H9 (cell line): Measurements from ENCODE around the gene FGF6. TPM values are rescaled to one million over a fixed set of nuclear protein-coding genes. Genes with fewer than 3 reads are reported as not detected.

Source experiments
- DNase-seq: peaks from one replicate; pipeline ENCODE4 v3.0.0-alpha.2; 2017
- H2AFZ ChIP-seq: one replicate; pipeline ENCODE4 v1.6.1; 2013; ENCODE audit warnings: mild to moderate bottlenecking, low read length, control low read depth, moderate library complexity
- H2AK5ac ChIP-seq: 2 replicates; pipeline ENCODE4 v1.6.1; 2013; ENCODE audit warnings: low read length, control low read depth, mixed read lengths; ENCODE audit not compliant: insufficient read length
- H2BK120ac ChIP-seq: one replicate; pipeline ENCODE4 v1.6.1; 2013; ENCODE audit warnings: low read depth, mild to moderate bottlenecking, low read length, control low read depth, inconsistent platforms; ENCODE audit not compliant: poor library complexity, severe bottlenecking
- H2BK12ac ChIP-seq: 2 replicates; pipeline ENCODE4 v1.6.1; 2013; ENCODE audit warnings: low read length, control low read depth, mixed read lengths, low read depth; ENCODE audit not compliant: insufficient read length
- H2BK15ac ChIP-seq: 2 replicates; pipeline ENCODE4 v1.6.1; 2013; ENCODE audit warnings: low read depth, low read length, control low read depth
- H2BK20ac ChIP-seq: one replicate; pipeline ENCODE4 v1.6.1; 2013; ENCODE audit warnings: low read depth, mild to moderate bottlenecking, low read length, control low read depth, inconsistent platforms; ENCODE audit not compliant: poor library complexity, severe bottlenecking
- H2BK5ac ChIP-seq: 2 replicates; pipeline ENCODE4 v1.6.1; 2013; ENCODE audit warnings: low read length, control low read depth, mixed read lengths; ENCODE audit not compliant: insufficient read length
- H3K14ac ChIP-seq: 2 replicates; pipeline ENCODE4 v1.6.1; 2013; ENCODE audit warnings: low read length, control low read depth; ENCODE audit not compliant: insufficient read depth
- H3K18ac ChIP-seq: 2 replicates; pipeline ENCODE4 v1.6.1; 2013; ENCODE audit warnings: low read depth, mild to moderate bottlenecking, mixed read lengths, low read length, control low read depth; ENCODE audit not compliant: insufficient read length
- H3K23ac ChIP-seq: 2 replicates; pipeline ENCODE4 v1.6.1; 2013; ENCODE audit warnings: low read length, control low read depth, mixed read lengths, low read depth; ENCODE audit not compliant: insufficient read length
- H3K23me2 ChIP-seq: 2 replicates; pipeline ENCODE4 v1.6.1; 2013; ENCODE audit warnings: low read depth, mild to moderate bottlenecking, mixed read lengths, low read length, control low read depth; ENCODE audit not compliant: insufficient read length, poor library complexity, severe bottlenecking
- H3K27ac ChIP-seq: 2 replicates; pipeline ENCODE4 v1.5.1; 2013; ENCODE audit warnings: low read length, control low read depth, mixed read lengths, low read depth; ENCODE audit not compliant: insufficient read length
- H3K27me3 ChIP-seq: 2 replicates; pipeline ENCODE4 v1.6.1; 2013; ENCODE audit warnings: low read length, control low read depth, inconsistent platforms; ENCODE audit not compliant: insufficient read depth
- H3K4ac ChIP-seq: 2 replicates; pipeline ENCODE4 v1.6.1; 2013; ENCODE audit warnings: low read depth, mild to moderate bottlenecking, control low read depth, inconsistent platforms, low read length, moderate library complexity
- H3K4me1 ChIP-seq: 2 replicates; pipeline ENCODE4 v1.6.1; 2013; ENCODE audit warnings: low read length, control low read depth, inconsistent platforms; ENCODE audit not compliant: insufficient read depth
- H3K4me2 ChIP-seq: 2 replicates; pipeline ENCODE4 v1.6.1; 2013; ENCODE audit warnings: low read length, control low read depth, mixed read lengths; ENCODE audit not compliant: insufficient read length, insufficient read depth
- H3K56ac ChIP-seq: 2 replicates; pipeline ENCODE4 v1.6.1; 2013; ENCODE audit warnings: low read depth, mild to moderate bottlenecking, mixed read lengths, low read length, control low read depth; ENCODE audit not compliant: insufficient read length
- H3K79me1 ChIP-seq: 2 replicates; pipeline ENCODE4 v1.6.1; 2013; ENCODE audit warnings: low read depth, mild to moderate bottlenecking, moderate library complexity, low read length, control low read depth, inconsistent platforms; ENCODE audit not compliant: insufficient read depth, poor library complexity, severe bottlenecking
- H3K79me2 ChIP-seq: 2 replicates; pipeline ENCODE4 v1.6.1; 2013; ENCODE audit warnings: low read length, control low read depth, inconsistent platforms; ENCODE audit not compliant: insufficient read depth
- H3K9ac ChIP-seq: 2 replicates; pipeline ENCODE4 v1.6.1; 2013; ENCODE audit warnings: low read length, control low read depth, mixed read lengths; ENCODE audit not compliant: insufficient read length; ENCODE audit errors: extremely low read depth
- H3K9me3 ChIP-seq: one replicate; pipeline ENCODE4 v1.6.1; 2013; ENCODE audit warnings: low read depth, low read length, inconsistent platforms; ENCODE audit not compliant: control insufficient read depth
- H3T11ph ChIP-seq: one replicate; pipeline ENCODE4 v1.6.1; 2013; ENCODE audit warnings: mild to moderate bottlenecking, low read length, control low read depth, inconsistent platforms
- H4K20me1 ChIP-seq: one replicate; pipeline ENCODE4 v1.6.1; 2013; ENCODE audit not compliant: control insufficient read depth, insufficient read length, insufficient read depth
- H4K5ac ChIP-seq: 2 replicates; pipeline ENCODE4 v1.6.1; 2013; ENCODE audit warnings: low read depth, mild to moderate bottlenecking, mixed read lengths, low read length, control low read depth; ENCODE audit not compliant: insufficient read length
- H4K8ac ChIP-seq: replicated peaks from 2 replicates; pipeline ENCODE4 v1.6.1; 2013; ENCODE audit warnings: low read length, control low read depth, mixed read lengths, low read depth; ENCODE audit not compliant: insufficient read length
- H4K91ac ChIP-seq: 2 replicates; pipeline ENCODE4 v1.6.1; 2013; ENCODE audit warnings: low read depth, mild to moderate bottlenecking, moderate library complexity, mixed read lengths, low read length, control low read depth; ENCODE audit not compliant: insufficient read length
- H3K27ac Mint-ChIP-seq, 3 experiments: 2 replicates in 2 of 3; 3 replicates in 1 of 3; pipeline ENCODE4 v1.8.0; 2020 to 2021; ENCODE audit warnings: mixed read lengths in 3 of 3, mild to moderate bottlenecking in 1 of 3, moderate library complexity in 1 of 3
- H3K27me3 Mint-ChIP-seq: 2 replicates; pipeline ENCODE4 v1.8.0; 2021; ENCODE audit warnings: low read depth, mild to moderate bottlenecking, moderate library complexity, mixed read lengths
- H3K36me3 Mint-ChIP-seq, 3 experiments: 2 replicates in 2 of 3; 3 replicates in 1 of 3; pipeline ENCODE4 v1.8.0; 2020 to 2021; ENCODE audit warnings: low read depth in 3 of 3, mixed read lengths in 3 of 3; ENCODE audit not compliant: insufficient read depth in 1 of 3
- H3K4me1 Mint-ChIP-seq, 2 experiments: 2 replicates each; pipeline ENCODE4 v1.8.0; 2020; ENCODE audit warnings: mixed read lengths in 2 of 2
- H3K4me3 Mint-ChIP-seq, 2 experiments: 2 replicates in 1 of 2; 3 replicates in 1 of 2; pipeline ENCODE4 v1.8.0; 2020 to 2021; ENCODE audit warnings: mild to moderate bottlenecking in 2 of 2, mixed read lengths in 2 of 2, moderate library complexity in 1 of 2
- H3K9me3 Mint-ChIP-seq, 2 experiments: 2 replicates in 1 of 2; 3 replicates in 1 of 2; pipeline ENCODE4 v1.8.0; 2020; ENCODE audit warnings: mild to moderate bottlenecking in 2 of 2, mixed read lengths in 2 of 2, moderate library complexity in 1 of 2
- CTCF ChIP-seq: fragments of 200-600 bp; sonication (generic); conservative IDR thresholded peaks from 3 replicates; pipeline ENCODE4 v1.8.0; 2021; ENCODE audit warnings: antibody characterized with exemption, mild to moderate bottlenecking
- WGBS: extraction: QIAGEN DNeasy Blood & Tissue Kit; methylation state at CpG from one replicate; pipeline ENCODE4 v1.1.7; 2013; ENCODE audit warnings: missing lambda C conversion rate, low lambda C conversion rate, mixed read lengths; ENCODE audit not compliant: insufficient read length; ENCODE audit errors: extremely low coverage; 5-methylcytosine and 5-hydroxymethylcytosine counted together
- total RNA-seq: library from RNA; stranded (reverse); gene quantifications from 2 replicates; pipeline ENCODE4 v1.2.1, GENCODE V29; 2021

Gene FGF6
- total RNA-seq, 1 experiment from 2014 or later, result not detected

DNA sequence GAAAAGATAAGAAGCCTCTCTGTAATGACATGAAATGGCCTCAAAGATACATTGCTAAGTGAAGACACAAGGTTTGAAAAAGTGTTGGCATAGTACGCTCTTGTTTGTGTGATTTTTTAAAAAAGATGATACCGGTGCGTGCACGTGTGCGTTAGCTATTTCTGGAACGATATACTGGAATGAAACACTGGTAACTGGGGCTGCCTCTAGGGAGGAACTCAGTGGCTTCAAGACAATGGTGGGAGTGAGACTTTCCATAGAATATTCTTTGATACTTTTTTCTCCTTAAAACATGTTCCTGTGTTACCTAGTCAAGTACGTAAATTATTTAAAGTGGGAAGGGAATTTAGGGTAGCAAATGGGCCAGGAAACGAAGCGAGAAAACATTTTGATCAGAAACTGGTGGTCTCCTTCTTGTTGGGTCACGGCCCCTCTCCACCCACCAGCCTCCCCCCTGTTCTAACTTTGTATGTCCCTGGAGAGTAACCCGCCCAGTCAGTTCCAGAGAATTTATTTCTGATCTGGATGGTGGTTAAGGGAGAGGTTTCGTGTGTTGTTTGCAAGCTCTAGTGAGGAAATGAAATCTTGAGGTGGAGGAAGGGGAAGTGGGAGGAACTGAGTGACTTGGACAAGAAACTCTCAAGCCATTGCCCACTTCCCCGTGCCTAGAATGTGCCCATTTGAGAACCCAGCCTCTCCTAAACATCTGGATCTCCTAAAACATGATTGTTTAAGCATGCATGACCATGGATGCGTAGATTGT, 6.6 kb downstream of the FGF6 start:
- Mint-ChIP-seq H3K27me3 (peaks cover 2% of the 10 kb centered on the region), H3K4me1 (peaks cover 50 to 69% of the 10 kb centered on the region in 2 experiments), H3K4me3 (0 out of 5 replicates have a peak overlapping the region, but pooled peaks of 1 of the 2 experiments have one; percentile 32), H3K36me3 (peaks cover 0 to under 1% (median 0%) of the 10 kb centered on the region in 3 experiments; a peak in 2 of 7 replicates), H3K9me3 (peaks cover 0 to 1% of the 10 kb centered on the region in 2 experiments; a peak in 1 of 5 replicates), H3K27ac (peak overlapping the region in 2 of 3 experiments; percentile 88 to 93; a peak in 2 of 7 replicates)
- no peak overlapping the region for H3K18ac ChIP-seq
- H4K20me1 ChIP-seq, result no peaks in the 10 kb centered on the region
- WGBS, result no CpG with 5 or more reads among the region's 14 CpGs
- H3K56ac ChIP-seq, result no peak overlapping the region
- H3T11ph ChIP-seq, result no peak overlapping the region
- H3K9ac ChIP-seq, result no peak overlapping the region
- peaks cover 25% of the 10 kb centered on the region; the same call in 1 of the 2 replicates for H3K4me1 ChIP-seq
- no peak overlapping the region for H3K27ac ChIP-seq
- H4K8ac ChIP-seq, result no peak overlapping the region
- H3K9me3 ChIP-seq, result no peaks in the 10 kb centered on the region
- no peak for TF ChIP-seq CTCF
- H3K27me3 ChIP-seq, result no peaks in the 10 kb centered on the region
- no peak overlapping the region for H2BK20ac ChIP-seq
- no peak overlapping the region for H2BK15ac ChIP-seq
- H3K14ac ChIP-seq, result no peak overlapping the region
- H3K23ac ChIP-seq, result no peak overlapping the region
- H3K23me2 ChIP-seq, result peaks cover 2% of the 10 kb centered on the region
- H3K4me2 ChIP-seq, result no peak overlapping the region
- DNase-seq, result no peak
- H2BK5ac ChIP-seq, result no peak overlapping the region
- H4K91ac ChIP-seq, result no peak overlapping the region
- no peak overlapping the region for H2BK12ac ChIP-seq
- H3K79me1 ChIP-seq, result no peaks in the 10 kb centered on the region
- no peak overlapping the region for H2BK120ac ChIP-seq
- no peaks in the 10 kb centered on the region for H3K79me2 ChIP-seq
- H3K4ac ChIP-seq, result no peak overlapping the region
- no peak overlapping the region for H4K5ac ChIP-seq
- H2AK5ac ChIP-seq, result no peak overlapping the region
- no peak overlapping the region for H2AFZ ChIP-seq
